HG03575 (cell line): ENCODE data around the gene CCNE1.
"Not testable (repeated sequence)": the region's sequence is repeated elsewhere in the genome, so short reads cannot be mapped to it uniquely, and the experiment has no call there.

ENCODE experiments used
- ATAC-seq: cut with Tn5 transposase; IDR thresholded peaks from one replicate; pipeline ENCODE4 v1.9.1; 2021; ENCODE audit not compliant: unreplicated experiment, insufficient number of reproducible peaks, low FRiP score; ENCODE audit errors: extremely low read depth

Gene CCNE1

GRCh38 chr19:29810504-29810871 lies 1.3 kb upstream of the CCNE1 start:
- ATAC-seq = no peak

- ATAC-seq = no peak
Observed at GRCh38 chr19:29812080-29812880, 489 bp downstream of the CCNE1 start.

- no peak for ATAC-seq
Observed at GRCh38 chr19:29812881-29813275, 1.1 kb downstream of the CCNE1 start.

- no peak for ATAC-seq
Observed at GRCh38 chr19:29813642-29814041, 1.9 kb downstream of the CCNE1 start.

- ATAC-seq = no peak
Observed at GRCh38 chr19:29815231-29815630, 3.4 kb downstream of the CCNE1 start.

GRCh38 chr19:29817316-29817715 lies 5.5 kb downstream of the CCNE1 start:
- ATAC-seq = no peak

- no peak for ATAC-seq
Observed at GRCh38 chr19:29819300-29819699, 7.5 kb downstream of the CCNE1 start.

- ATAC-seq = no peak
Observed at GRCh38 chr19:29819986-29820385, 8.2 kb downstream of the CCNE1 start.

- ATAC-seq = no peak
Observed at GRCh38 chr19:29823581-29824330, 12.0 kb downstream of the CCNE1 start.

GRCh38 chr19:29825263-29825662 lies 13.5 kb downstream of the CCNE1 start:
- ATAC-seq = not testable (repeated sequence)

GRCh38 chr19:29831041-29831548 lies 19.3 kb downstream of the CCNE1 start:
- no peak for ATAC-seq

GRCh38 chr19:29831686-29832085 lies 19.9 kb downstream of the CCNE1 start:
- ATAC-seq = no peak

GRCh38 chr19:29832801-29833200 lies 21.0 kb downstream of the CCNE1 start:
- no peak for ATAC-seq

GRCh38 chr19:29833614-29834261 lies 21.9 kb downstream of the CCNE1 start:
- no peak for ATAC-seq

- ATAC-seq = no peak
Observed at GRCh38 chr19:29834991-29835846, 23.4 kb downstream of the CCNE1 start.

GRCh38 chr19:29836409-29836825 lies 24.6 kb downstream of the CCNE1 start:
- no peak for ATAC-seq

GRCh38 chr19:29837448-29837981 lies 25.7 kb downstream of the CCNE1 start:
- ATAC-seq = peak; percentile 75

- no peak for ATAC-seq
Observed at GRCh38 chr19:29837996-29838395, 26.2 kb downstream of the CCNE1 start.
